ENCODE measurements around the gene COBL. TPM values are rescaled to one million over a fixed set of nuclear protein-coding genes. Genes with fewer than 3 reads are reported as not detected.

Gene COBL
- polyA plus RNA-seq, 3 donors: not detected

DNA sequence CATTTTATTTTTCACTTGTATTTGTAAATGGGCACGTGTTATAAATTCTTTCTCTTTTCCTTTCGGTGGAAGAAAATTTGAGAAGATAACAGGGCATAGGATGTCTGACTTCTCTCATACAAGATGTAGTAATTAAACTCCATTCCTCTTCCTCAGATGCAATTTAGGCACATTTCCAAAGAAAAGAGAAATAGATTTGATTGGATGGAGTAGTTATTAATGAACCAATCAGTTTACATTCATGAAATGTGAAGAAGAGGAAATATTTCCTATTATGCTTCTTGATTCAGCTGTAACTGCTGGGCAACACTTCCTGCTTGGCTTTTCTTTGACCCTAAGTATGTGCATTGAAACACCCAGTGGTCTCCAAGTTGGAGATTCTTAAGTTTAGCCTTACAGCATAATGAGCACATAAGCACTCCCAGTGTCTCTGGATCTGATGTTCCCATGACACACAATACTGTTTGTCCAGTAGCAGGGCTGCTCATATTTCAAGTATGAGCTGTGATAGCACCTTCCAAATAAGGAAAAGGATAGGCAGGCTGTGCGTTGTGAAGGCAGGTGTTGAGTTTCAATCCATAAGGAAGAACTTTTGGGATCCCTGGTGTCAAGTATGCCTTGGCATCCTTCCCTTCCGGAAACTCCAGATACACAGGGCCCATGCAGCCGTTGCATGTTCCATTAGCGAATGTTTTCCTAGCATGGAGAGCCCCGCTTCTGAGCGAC lies 33.4 kb upstream of the COBL start:
- H3K4me1 ChIP-seq (ENCODE audit: control insufficient read depth in 1 of 2, insufficient read depth in 2 of 2, low read length in 2 of 2): no peaks in the 10 kb centered on the region
- Mint-ChIP-seq H3K4me3 (no peak overlapping the region), H3K9me3 (peaks cover 0 to 4% (median 0%) of the 10 kb centered on the region in 7 donors), H3K4me1 (no peaks in the 10 kb centered on the region), H3K36me3 (no peaks in the 10 kb centered on the region), H3K27ac (no peak overlapping the region), H3K27me3 (ENCODE audit: low read depth in 3 of 3) (peaks cover 0 to 2% (median 2%) of the 10 kb centered on the region in 3 donors)
- H3K36me3 ChIP-seq (replicated peaks in 1 of 2; ENCODE audit: control insufficient read depth in 1 of 2, insufficient read depth in 2 of 2, low read length in 2 of 2): no peaks in the 10 kb centered on the region
- no peak overlapping the region for H2AFZ ChIP-seq (ENCODE audit: insufficient read depth, low read depth, low read length, poor library complexity, severe bottlenecking)
- H3K79me2 ChIP-seq (ENCODE audit: insufficient read depth, low read length): no peaks in the 10 kb centered on the region
- no peaks in the 10 kb centered on the region for H4K20me1 ChIP-seq (ENCODE audit: insufficient read depth, low read length)
- no peak overlapping the region for H3K27ac ChIP-seq (ENCODE audit: low read depth in 1 of 2, low read length in 2 of 2)
- no peak overlapping the region for H3K4me3 ChIP-seq (replicated peaks in 1 of 3; ENCODE audit: low read depth in 2 of 3, low read length in 3 of 3)
- H3K9me3 ChIP-seq (replicated peaks in 1 of 2; ENCODE audit: control insufficient read depth in 1 of 2, insufficient read depth in 1 of 2, low read length in 2 of 2): no peaks in the 10 kb centered on the region
- no peak for DNase-seq
- TF ChIP-seq, protein P1, sequence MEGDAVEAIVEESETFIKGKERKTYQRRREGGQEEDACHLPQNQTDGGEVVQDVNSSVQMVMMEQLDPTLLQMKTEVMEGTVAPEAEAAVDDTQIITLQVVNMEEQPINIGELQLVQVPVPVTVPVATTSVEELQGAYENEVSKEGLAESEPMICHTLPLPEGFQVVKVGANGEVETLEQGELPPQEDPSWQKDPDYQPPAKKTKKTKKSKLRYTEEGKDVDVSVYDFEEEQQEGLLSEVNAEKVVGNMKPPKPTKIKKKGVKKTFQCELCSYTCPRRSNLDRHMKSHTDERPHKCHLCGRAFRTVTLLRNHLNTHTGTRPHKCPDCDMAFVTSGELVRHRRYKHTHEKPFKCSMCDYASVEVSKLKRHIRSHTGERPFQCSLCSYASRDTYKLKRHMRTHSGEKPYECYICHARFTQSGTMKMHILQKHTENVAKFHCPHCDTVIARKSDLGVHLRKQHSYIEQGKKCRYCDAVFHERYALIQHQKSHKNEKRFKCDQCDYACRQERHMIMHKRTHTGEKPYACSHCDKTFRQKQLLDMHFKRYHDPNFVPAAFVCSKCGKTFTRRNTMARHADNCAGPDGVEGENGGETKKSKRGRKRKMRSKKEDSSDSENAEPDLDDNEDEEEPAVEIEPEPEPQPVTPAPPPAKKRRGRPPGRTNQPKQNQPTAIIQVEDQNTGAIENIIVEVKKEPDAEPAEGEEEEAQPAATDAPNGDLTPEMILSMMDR (IDR thresholded peaks at IDR 0.05): no peak
- intact Hi-C loops (cut with micrococcal nuclease): no loop called here
- WGBS (ENCODE audit: insufficient coverage): 92% methylated on average over 6 of the region's 8 CpGs
- no peaks in the 10 kb centered on the region for H3K27me3 ChIP-seq (ENCODE audit: control insufficient read depth in 2 of 2, insufficient read depth in 2 of 2, low read length in 2 of 2)
- no peak overlapping the region for H3K9ac ChIP-seq (ENCODE audit: insufficient read depth, low read length, poor library complexity, severe bottlenecking)
- no peak overlapping the region for H3K4me2 ChIP-seq (replicated peaks; ENCODE audit: extremely low read depth, low read length, poor library complexity, severe bottlenecking)

DNA sequence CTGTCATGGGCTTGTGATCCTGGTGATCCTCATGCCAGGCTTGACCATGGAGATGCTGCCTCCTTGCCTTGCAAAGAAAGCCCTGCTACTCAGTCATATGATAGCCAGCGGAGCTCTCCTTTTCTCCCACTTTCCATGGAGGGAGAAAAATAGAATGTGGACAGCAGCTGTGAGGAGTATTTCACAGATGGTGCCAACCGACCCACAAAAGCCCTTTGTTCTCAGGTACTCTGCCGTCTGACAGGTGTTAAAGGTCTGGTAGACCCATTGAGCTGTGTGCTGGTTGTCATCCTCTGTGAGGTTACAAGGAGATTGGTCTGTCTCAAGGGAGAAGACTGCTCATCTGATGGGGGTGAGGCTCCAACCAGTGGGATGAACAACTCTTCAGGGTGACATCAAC lies 29.5 kb upstream of the COBL start:
- Mint-ChIP-seq H3K36me3 (no peaks in the 10 kb centered on the region), H3K27ac (no peak overlapping the region), H3K4me1 (no peaks in the 10 kb centered on the region), H3K4me3 (no peak overlapping the region), H3K27me3 (ENCODE audit: low read depth in 3 of 3) (peaks cover 1 to 8% (median 7%) of the 10 kb centered on the region in 3 donors), H3K9me3 (no peaks in the 10 kb centered on the region)
- H3K4me3 ChIP-seq (replicated peaks in 1 of 3; ENCODE audit: low read depth in 2 of 3, low read length in 3 of 3): no peak overlapping the region
- H3K9ac ChIP-seq (ENCODE audit: insufficient read depth, low read length, poor library complexity, severe bottlenecking): no peak overlapping the region
- no peaks in the 10 kb centered on the region for H3K27me3 ChIP-seq (ENCODE audit: control insufficient read depth in 2 of 2, insufficient read depth in 2 of 2, low read length in 2 of 2)
- H3K9me3 ChIP-seq (replicated peaks in 1 of 2; ENCODE audit: control insufficient read depth in 1 of 2, insufficient read depth in 1 of 2, low read length in 2 of 2): no peaks in the 10 kb centered on the region
- WGBS (ENCODE audit: insufficient coverage): 72% methylated on average over 2 of the region's 3 CpGs
- H3K36me3 ChIP-seq (replicated peaks in 1 of 2; ENCODE audit: control insufficient read depth in 1 of 2, insufficient read depth in 2 of 2, low read length in 2 of 2): no peaks in the 10 kb centered on the region
- intact Hi-C loops (cut with micrococcal nuclease): no loop called here
- no peak for DNase-seq
- no peak overlapping the region for H3K4me2 ChIP-seq (replicated peaks; ENCODE audit: extremely low read depth, low read length, poor library complexity, severe bottlenecking)
- H3K27ac ChIP-seq (ENCODE audit: low read depth in 1 of 2, low read length in 2 of 2): no peak overlapping the region
- no peaks in the 10 kb centered on the region for H4K20me1 ChIP-seq (ENCODE audit: insufficient read depth, low read length)
- TF ChIP-seq, protein P1 (IDR thresholded peaks at IDR 0.05): no peak
- no peaks in the 10 kb centered on the region for H3K79me2 ChIP-seq (ENCODE audit: insufficient read depth, low read length)
- no peak overlapping the region for H2AFZ ChIP-seq (ENCODE audit: insufficient read depth, low read depth, low read length, poor library complexity, severe bottlenecking)
- H3K4me1 ChIP-seq (ENCODE audit: control insufficient read depth in 1 of 2, insufficient read depth in 2 of 2, low read length in 2 of 2): no peaks in the 10 kb centered on the region

Data from CD14-positive monocyte (primary cell).